DMS 273 treated with DMSO at 0.1 percent for 48 hours (cell line): Measurements from ENCODE around the gene BMPR1A.

Source experiments
- DNase-seq: peaks from one replicate; lab custom pipeline; 2025; lab: John Stamatoyannopoulos, UW

The BMPR1A gene

GRCh38 chr10:86803156-86803555 lies 46.7 kb downstream of the BMPR1A start:
- no peak for DNase-seq

GRCh38 chr10:86804805-86805204 lies 48.4 kb downstream of the BMPR1A start:
- DNase-seq, result no peak

- no peak for DNase-seq
Measured at GRCh38 chr10:86813101-86813500, 56.7 kb downstream of the BMPR1A start.

GRCh38 chr10:86813982-86814381 lies 57.6 kb downstream of the BMPR1A start:
- DNase-seq, result no peak

GRCh38 chr10:86815035-86815617 lies 58.7 kb downstream of the BMPR1A start:
- DNase-seq, result no peak

- DNase-seq, result no peak
Measured at GRCh38 chr10:86815640-86816039, 59.2 kb downstream of the BMPR1A start.

- no peak for DNase-seq
Measured at GRCh38 chr10:86817246-86817645, 60.8 kb downstream of the BMPR1A start.

- DNase-seq, result no peak
Measured at GRCh38 chr10:86819567-86819966, 63.1 kb downstream of the BMPR1A start.

GRCh38 chr10:86820509-86820908 lies 64.1 kb downstream of the BMPR1A start:
- no peak for DNase-seq

GRCh38 chr10:86821388-86821999 lies 65.1 kb downstream of the BMPR1A start:
- DNase-seq, result no peak

GRCh38 chr10:86823565-86823964 lies 67.1 kb downstream of the BMPR1A start:
- no peak for DNase-seq

- no peak for DNase-seq
Measured at GRCh38 chr10:86824151-86824550, 67.7 kb downstream of the BMPR1A start.

GRCh38 chr10:86825366-86825765 lies 68.9 kb downstream of the BMPR1A start:
- DNase-seq, result no peak

GRCh38 chr10:86827639-86828038 lies 71.2 kb downstream of the BMPR1A start:
- no peak for DNase-seq

- DNase-seq, result no peak
Measured at GRCh38 chr10:86828145-86828544, 71.7 kb downstream of the BMPR1A start.

GRCh38 chr10:86829472-86829871 lies 73.1 kb downstream of the BMPR1A start:
- no peak for DNase-seq

GRCh38 chr10:86830043-86830591 lies 73.7 kb downstream of the BMPR1A start:
- DNase-seq, result no peak

GRCh38 chr10:86833969-86834368 lies 77.5 kb downstream of the BMPR1A start:
- DNase-seq, result no peak

- DNase-seq, result no peak
Measured at GRCh38 chr10:86836044-86836443, 79.6 kb downstream of the BMPR1A start.

- no peak for DNase-seq
Measured at GRCh38 chr10:86837663-86838062, 81.2 kb downstream of the BMPR1A start.

GRCh38 chr10:86840498-86840897 lies 84.1 kb downstream of the BMPR1A start:
- no peak for DNase-seq

GRCh38 chr10:86846088-86846487 lies 89.7 kb downstream of the BMPR1A start:
- no peak for DNase-seq

- no peak for DNase-seq
Measured at GRCh38 chr10:86848747-86849146, 92.3 kb downstream of the BMPR1A start.
